ENCODE data around the gene SLC5A10.
A peak's percentile ranks its signal among the peaks of the same experiment; 100 is the strongest.

SLC5A10 gene

DNA sequence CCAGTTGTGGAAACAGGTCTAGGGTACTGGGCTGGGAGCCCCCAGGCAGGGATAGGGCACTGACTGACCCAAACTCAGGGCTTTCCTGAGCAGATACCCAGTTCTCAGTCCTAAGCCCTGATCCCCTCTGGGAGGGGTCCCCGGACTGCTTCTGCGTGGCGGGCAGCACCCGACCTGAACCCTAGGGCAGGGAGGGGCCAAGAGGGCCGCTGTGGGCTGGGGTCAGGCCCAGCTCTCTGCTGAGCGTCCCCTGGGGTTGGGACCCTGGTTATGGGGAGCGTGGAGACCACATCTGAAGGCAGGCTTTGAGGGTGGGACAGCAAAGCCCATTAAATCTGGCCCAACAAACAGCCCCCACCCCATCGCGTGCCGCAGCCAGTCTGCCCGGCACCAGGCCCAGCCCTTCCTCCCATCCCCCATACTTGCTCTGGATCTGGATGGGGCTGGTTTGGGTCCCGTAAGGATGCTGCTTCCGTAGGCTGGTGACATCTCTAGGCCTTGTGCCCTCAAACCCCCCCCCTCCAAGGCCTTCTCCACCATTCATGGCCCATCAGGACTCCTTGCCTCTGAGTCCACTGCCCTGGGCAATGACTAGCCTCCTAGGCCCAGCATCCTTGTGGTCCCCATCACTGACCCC is 53.3 kb downstream of the SLC5A10 start:
- H2AFZ ChIP-seq (ENCODE audit: low read depth), result peak overlapping the region; percentile 55
- no peaks in the 10 kb centered on the region for H3K79me2 ChIP-seq (ENCODE audit: insufficient read depth, low read depth)
- TF ChIP-seq, protein P1, sequence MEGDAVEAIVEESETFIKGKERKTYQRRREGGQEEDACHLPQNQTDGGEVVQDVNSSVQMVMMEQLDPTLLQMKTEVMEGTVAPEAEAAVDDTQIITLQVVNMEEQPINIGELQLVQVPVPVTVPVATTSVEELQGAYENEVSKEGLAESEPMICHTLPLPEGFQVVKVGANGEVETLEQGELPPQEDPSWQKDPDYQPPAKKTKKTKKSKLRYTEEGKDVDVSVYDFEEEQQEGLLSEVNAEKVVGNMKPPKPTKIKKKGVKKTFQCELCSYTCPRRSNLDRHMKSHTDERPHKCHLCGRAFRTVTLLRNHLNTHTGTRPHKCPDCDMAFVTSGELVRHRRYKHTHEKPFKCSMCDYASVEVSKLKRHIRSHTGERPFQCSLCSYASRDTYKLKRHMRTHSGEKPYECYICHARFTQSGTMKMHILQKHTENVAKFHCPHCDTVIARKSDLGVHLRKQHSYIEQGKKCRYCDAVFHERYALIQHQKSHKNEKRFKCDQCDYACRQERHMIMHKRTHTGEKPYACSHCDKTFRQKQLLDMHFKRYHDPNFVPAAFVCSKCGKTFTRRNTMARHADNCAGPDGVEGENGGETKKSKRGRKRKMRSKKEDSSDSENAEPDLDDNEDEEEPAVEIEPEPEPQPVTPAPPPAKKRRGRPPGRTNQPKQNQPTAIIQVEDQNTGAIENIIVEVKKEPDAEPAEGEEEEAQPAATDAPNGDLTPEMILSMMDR (conservative IDR thresholded peaks at IDR 0.05; ENCODE audit: low read depth, low read length), result no peak
- peak overlapping the region; percentile 76; the same call in 1 of the 2 replicates for H3K9ac ChIP-seq
- no peak overlapping the region for H3K27ac ChIP-seq
- H3K27me3 ChIP-seq (ENCODE audit: insufficient read depth, low read depth), result no peaks in the 10 kb centered on the region
- H3K4me2 ChIP-seq, result peak overlapping the region; percentile 52; the same call in 1 of the 2 replicates
- H4K20me1 ChIP-seq (ENCODE audit: insufficient read depth), result no peaks in the 10 kb centered on the region
- no peaks in the 10 kb centered on the region for H3K36me3 ChIP-seq (ENCODE audit: insufficient read depth)
- no peaks in the 10 kb centered on the region for H3K4me1 ChIP-seq (ENCODE audit: low read depth, poor library complexity, severe bottlenecking)
- no peak overlapping the region for H3K4me3 ChIP-seq (IDR thresholded peaks at IDR 0.05; ENCODE audit: insufficient read depth, low read depth, low read length)

- Histone ChIP-seq H3K4me3 (IDR thresholded peaks at IDR 0.05; ENCODE audit: insufficient read depth, low read depth, low read length) (no peak overlapping the region), H3K27ac (no peak overlapping the region), H3K36me3 (ENCODE audit: insufficient read depth) (no peaks in the 10 kb centered on the region), H3K4me1 (ENCODE audit: low read depth, poor library complexity, severe bottlenecking) (no peaks in the 10 kb centered on the region), H3K79me2 (ENCODE audit: insufficient read depth, low read depth) (no peaks in the 10 kb centered on the region), H2AFZ (ENCODE audit: low read depth) (no peak overlapping the region), H3K27me3 (ENCODE audit: insufficient read depth, low read depth) (no peaks in the 10 kb centered on the region), H4K20me1 (ENCODE audit: insufficient read depth) (no peaks in the 10 kb centered on the region), H3K4me2 (no peak overlapping the region), H3K9ac (no peak overlapping the region)
- TF ChIP-seq, protein P1 (conservative IDR thresholded peaks at IDR 0.05; ENCODE audit: low read depth, low read length), result no peak
Measured at GRCh38 chr17:19005789-19006430, 53.9 kb downstream of the SLC5A10 start.

- TF ChIP-seq, protein P1 (conservative IDR thresholded peaks at IDR 0.05; ENCODE audit: low read depth, low read length), result no peak
- H4K20me1 ChIP-seq (ENCODE audit: insufficient read depth), result no peaks in the 10 kb centered on the region
- no peaks in the 10 kb centered on the region for H3K4me1 ChIP-seq (ENCODE audit: low read depth, poor library complexity, severe bottlenecking)
- no peaks in the 10 kb centered on the region for H3K79me2 ChIP-seq (ENCODE audit: insufficient read depth, low read depth)
- no peak overlapping the region for H2AFZ ChIP-seq (ENCODE audit: low read depth)
- no peaks in the 10 kb centered on the region for H3K27me3 ChIP-seq (ENCODE audit: insufficient read depth, low read depth)
- H3K4me2 ChIP-seq, result no peak overlapping the region
- H3K9ac ChIP-seq, result no peak overlapping the region
- H3K4me3 ChIP-seq (IDR thresholded peaks at IDR 0.05; ENCODE audit: insufficient read depth, low read depth, low read length), result no peak overlapping the region
- H3K27ac ChIP-seq, result no peak overlapping the region
- no peaks in the 10 kb centered on the region for H3K36me3 ChIP-seq (ENCODE audit: insufficient read depth)
Measured at GRCh38 chr17:19006698-19007097, 54.7 kb downstream of the SLC5A10 start.

GRCh38 chr17:19009970-19010369 is 58.0 kb downstream of the SLC5A10 start:
- TF ChIP-seq, protein P1 (conservative IDR thresholded peaks at IDR 0.05; ENCODE audit: low read depth, low read length), result no peak
- no peaks in the 10 kb centered on the region for H3K36me3 ChIP-seq (ENCODE audit: insufficient read depth)
- no peaks in the 10 kb centered on the region for H4K20me1 ChIP-seq (ENCODE audit: insufficient read depth)
- no peak overlapping the region for H3K4me2 ChIP-seq
- H3K79me2 ChIP-seq (ENCODE audit: insufficient read depth, low read depth), result no peaks in the 10 kb centered on the region
- no peaks in the 10 kb centered on the region for H3K4me1 ChIP-seq (ENCODE audit: low read depth, poor library complexity, severe bottlenecking)
- no peaks in the 10 kb centered on the region for H3K27me3 ChIP-seq (ENCODE audit: insufficient read depth, low read depth)
- no peak overlapping the region for H3K27ac ChIP-seq
- H3K9ac ChIP-seq, result no peak overlapping the region
- no peak overlapping the region for H3K4me3 ChIP-seq (IDR thresholded peaks at IDR 0.05; ENCODE audit: insufficient read depth, low read depth, low read length)
- H2AFZ ChIP-seq (ENCODE audit: low read depth), result no peak overlapping the region

Measured in KMS-11 (cell line).